H1 (cell line): ENCODE data around the gene TBC1D4. TPM values are rescaled to one million over a fixed set of nuclear protein-coding genes. Genes with fewer than 3 reads are reported as not detected.

Experiments used
- CBX8 ChIP-seq: fragments of 300-800, 300-1000 bp; sonication (generic); IDR thresholded peaks from 2 replicates; pipeline ENCODE4 v1.7.1; 2016; ENCODE audit warnings: low read depth, low read length, borderline replicate concordance
- CREB1 ChIP-seq: IDR thresholded peaks from 2 replicates; pipeline ENCODE4 v1.6.1; 2012; ENCODE audit warnings: inconsistent platforms
- RFX5 ChIP-seq: IDR thresholded peaks from 2 replicates; pipeline ENCODE4 v1.6.1; 2011; ENCODE audit warnings: low read depth, low read length, improper control_type of control experiment, borderline replicate concordance
- polyA plus RNA-seq, 7 experiments: library from polyadenylated mRNA; depleted of rRNA in 3 of 7; stranded (reverse) in 5 of 7; unstranded in 2 of 7; fragments of >200 nt in 5 of 7; fragments of 200-250 nt in 2 of 7; gene quantifications; 1 replicate in 5 of 7; 2 replicates in 1 of 7; 4 replicates in 1 of 7; pipeline versions ENCODE4 v1.2.1 to v1.2.3, GENCODE V29; 2011 to 2013; ENCODE audit warnings: missing spikeins in 2 of 7, mixed read lengths in 2 of 7
- total RNA-seq: library from RNA; stranded (reverse); fragmentation: NEBNext Ultra II Directional; extraction: Animal tissue kit (Norgen Biotek cat#: 25700); gene quantifications from 2 replicates; pipeline ENCODE4 v1.2.1, GENCODE V29; 2021

Gene TBC1D4
- total and polyA plus RNA-seq, 2 of the 8 experiments (the other 6 are each of a cell fraction or from before 2014, with no cell fraction given) = 16.7 to 39.0 TPM

DNA sequence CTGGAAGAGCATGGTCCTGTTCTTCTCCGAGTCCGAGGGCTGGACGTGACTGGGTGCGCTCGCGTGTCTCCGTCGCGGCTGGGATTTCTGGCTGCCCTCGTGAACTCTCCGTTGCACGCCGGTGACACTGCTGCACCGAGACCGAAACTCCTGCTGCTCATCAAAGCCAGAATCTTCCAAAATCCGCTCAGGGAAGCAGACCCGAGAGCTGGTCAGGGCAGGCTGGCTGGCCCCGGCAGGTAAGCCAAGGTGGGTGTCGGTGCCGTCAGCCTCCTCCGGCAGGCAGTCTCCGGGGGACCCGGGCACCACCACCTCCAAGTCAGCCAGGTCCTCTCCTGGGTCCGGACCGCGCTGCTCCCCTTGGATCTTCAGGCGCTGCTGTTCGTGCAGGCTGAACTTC is 119.9 kb downstream of the TBC1D4 start (continued):
- no peak for TF ChIP-seq CBX8
- TF ChIP-seq CREB1 = no peak
- TF ChIP-seq RFX5 = no peak
- TF ChIP-seq, all 59 proteins: peak for 0
